Naive thymus-derived CD4-positive, alpha-beta T cell (primary cell): ENCODE measurements around the gene DDR1. TPM values are rescaled to one million over a fixed set of nuclear protein-coding genes. Genes with fewer than 3 reads are reported as not detected.
"Not testable (repeated sequence)": the region's sequence is repeated elsewhere in the genome, so short reads cannot be mapped to it uniquely, and the experiment has no call there.

Source experiments
- ATAC-seq: fragments of 150-1000 bp; cut with Tn5 transposase; 2 replicates; pipeline ENCODE4 v1.10.0; 2021; ENCODE audit warnings: mild to moderate bottlenecking, moderate library complexity
- CTCF ChIA-PET: fragments of 350-600 bp; sonication (Branson Sonifier 250); formaldehyde crosslinking; loops from one replicate; lab custom pipeline; 2021; ENCODE audit warnings: antibody characterized with exemption; lab: Charles Lee
- POLR2A ChIA-PET: fragments of 350-600 bp; sonication (Branson Sonifier 250); formaldehyde crosslinking; loops from one replicate; lab custom pipeline; 2021; ENCODE audit warnings: antibody characterized with exemption, inconsistent platforms; lab: Charles Lee
- DNase-seq, 9 donors: peaks; one replicate each; pipeline versions ENCODE4 v3.0.0 to v3.0.0-alpha.2; 2020 to 2022; ENCODE audit warnings: mixed read lengths in 1 of 9
- H3K27ac ChIP-seq: one replicate; pipeline ENCODE4 v1.7.0; 2013; ENCODE audit warnings: mild to moderate bottlenecking, low read depth, low read length, moderate library complexity
- H3K27me3 ChIP-seq, 2 donors: one replicate each; pipeline ENCODE4 v1.7.0; 2013; ENCODE audit warnings: low read length in 2 of 2, mild to moderate bottlenecking in 2 of 2, moderate library complexity in 2 of 2; ENCODE audit not compliant: control insufficient read depth in 2 of 2, insufficient read depth in 2 of 2
- H3K36me3 ChIP-seq, 3 experiments: 1 replicate in 2 of 3; 2 replicates in 1 of 3; pipeline ENCODE4 v1.7.0; 2013; ENCODE audit warnings: low read length in 3 of 3, mild to moderate bottlenecking in 3 of 3, moderate library complexity in 1 of 3; ENCODE audit not compliant: insufficient read depth in 3 of 3, control insufficient read depth in 2 of 3
- H3K4me1 ChIP-seq, 2 donors: one replicate each; pipeline ENCODE4 v1.7.0; 2013; ENCODE audit warnings: low read length in 2 of 2, mild to moderate bottlenecking in 2 of 2, moderate library complexity in 1 of 2; ENCODE audit not compliant: control insufficient read depth in 2 of 2, insufficient read depth in 2 of 2
- H3K4me3 ChIP-seq: 2 replicates; pipeline ENCODE4 v1.7.0; 2013; ENCODE audit warnings: mild to moderate bottlenecking, low read length
- H3K9me3 ChIP-seq, 3 experiments: 1 replicate in 2 of 3; 2 replicates in 1 of 3; pipeline ENCODE4 v1.7.0; 2013; ENCODE audit warnings: low read length in 3 of 3; ENCODE audit not compliant: control insufficient read depth in 2 of 3
- H3K27ac Mint-ChIP-seq, 9 donors: one replicate each; pipeline ENCODE4 v1.8.0; 2020 to 2022; ENCODE audit warnings: mixed read lengths in 9 of 9, mild to moderate bottlenecking in 8 of 9, moderate library complexity in 5 of 9, inconsistent platforms in 2 of 9
- H3K27me3 Mint-ChIP-seq, 5 donors: one replicate each; pipeline ENCODE4 v1.8.0; 2021 to 2022; ENCODE audit warnings: mixed read lengths in 5 of 5, mild to moderate bottlenecking in 1 of 5
- H3K36me3 Mint-ChIP-seq, 5 donors: one replicate each; pipeline ENCODE4 v1.8.0; 2020 to 2022; ENCODE audit warnings: mixed read lengths in 5 of 5, mild to moderate bottlenecking in 3 of 5, inconsistent platforms in 1 of 5
- H3K4me1 Mint-ChIP-seq, 7 donors: one replicate each; pipeline ENCODE4 v1.8.0; 2020 to 2022; ENCODE audit warnings: mixed read lengths in 7 of 7, mild to moderate bottlenecking in 3 of 7, inconsistent platforms in 1 of 7
- H3K4me3 Mint-ChIP-seq, 10 donors: one replicate each; pipeline ENCODE4 v1.8.0; 2020 to 2022; ENCODE audit warnings: mild to moderate bottlenecking in 10 of 10, mixed read lengths in 10 of 10, moderate library complexity in 6 of 10, inconsistent platforms in 2 of 10
- H3K9me3 Mint-ChIP-seq, 11 donors: one replicate each; pipeline ENCODE4 v1.8.0; 2020 to 2022; ENCODE audit warnings: mixed read lengths in 11 of 11, mild to moderate bottlenecking in 4 of 11, inconsistent platforms in 1 of 11, moderate library complexity in 1 of 11
- intact Hi-C, 2 donors: fragments of 100-400 bp; cut with micrococcal nuclease; formaldehyde crosslinking; loops; one replicate each; pipeline ENCODE4 v1.15.1; 2023
- polyA plus RNA-seq, 2 donors: library from polyadenylated mRNA; unstranded; fragments of 300-500 nt; fragmentation: Illumina TruSeq; gene quantifications; one replicate each; pipeline ENCODE4 v1.2.3, GENCODE V29; 2021
- total RNA-seq, 6 experiments: library from RNA in 5 of 6; stranded (reverse) in 5 of 6; gene quantifications; 1 replicate in 5 of 6; 2 replicates in 1 of 6; pipeline ENCODE4 v1.2.3 and lab custom pipeline; 2021 to 2026

DDR1 gene
- total and polyA plus RNA-seq, 7 experiments from 2014 or later = 1.8 to 23.8 (median 17.3) TPM

GRCh38 chr6:30849903-30850651 is 34.2 kb upstream of the DDR1 start:
- intact Hi-C loops = no loop called here
- Histone ChIP-seq H3K36me3 (no peaks in the 10 kb centered on the region), H3K4me3 (no peak overlapping the region), H3K27me3 (no peaks in the 10 kb centered on the region), H3K4me1 (no peaks in the 10 kb centered on the region), H3K27ac (no peak overlapping the region), H3K9me3 (peaks cover 0 to 10% (median 0%) of the 10 kb centered on the region in 3 experiments)
- ChIA-PET CTCF (no interaction called here), POLR2A (interaction anchor here (0.6 to 0.8 kb wide), 2 partner anchors 15 to 38 kb away, joined by 3 read pairs; no protein-coding TSS in a partner anchor)
- H3K4me3 Mint-ChIP-seq = no peak overlapping the region
- peaks cover 0 to 11% (median 8%) of the 10 kb centered on the region in 7 donors for H3K4me1 Mint-ChIP-seq
- H3K9me3 Mint-ChIP-seq = peaks cover 4 to 38% (median 16%) of the 10 kb centered on the region in 11 donors
- ATAC-seq (no peak), DNase-seq (no peak)
- H3K36me3 Mint-ChIP-seq = peaks cover 0 to 15% (median 5%) of the 10 kb centered on the region in 5 donors
- H3K27ac Mint-ChIP-seq = no peak overlapping the region
- peaks cover 0 to under 1% (median 0%) of the 10 kb centered on the region in 5 donors for H3K27me3 Mint-ChIP-seq

- DNase-seq, intact Hi-C loops, H3K27ac ChIP-seq, H3K4me1 Mint-ChIP-seq, POLR2A ChIA-PET, H3K27me3 ChIP-seq, CTCF ChIA-PET, H3K4me3 ChIP-seq, H3K27ac Mint-ChIP-seq, H3K27me3 Mint-ChIP-seq, H3K4me3 Mint-ChIP-seq, ATAC-seq, H3K4me1 ChIP-seq, H3K36me3 ChIP-seq: not testable (repeated sequence)
- peaks cover 0 to 15% (median 5%) of the 10 kb centered on the region in 5 donors for H3K36me3 Mint-ChIP-seq
- H3K9me3 ChIP-seq = peaks cover 0 to 10% (median 0%) of the 10 kb centered on the region in 3 experiments
- H3K9me3 Mint-ChIP-seq = peaks cover 4 to 38% (median 16%) of the 10 kb centered on the region in 11 donors
Observed at GRCh38 chr6:30852459-30852858, 31.9 kb upstream of the DDR1 start.

- H3K4me1 Mint-ChIP-seq = peaks cover 0 to 5% (median 0%) of the 10 kb centered on the region in 7 donors
Observed at GRCh38 chr6:30854285-30855040, 29.9 kb upstream of the DDR1 start.

GRCh38 chr6:30855429-30856075 is 28.8 kb upstream of the DDR1 start:
- Mint-ChIP-seq H3K4me3 (no peak overlapping the region), H3K4me1 (peaks cover 0 to 5% (median 0%) of the 10 kb centered on the region in 7 donors), H3K36me3 (peaks cover 3 to 24% (median 7%) of the 10 kb centered on the region in 5 donors), H3K27ac (no peak overlapping the region), H3K9me3 (peaks cover 5 to 37% (median 23%) of the 10 kb centered on the region in 11 donors), H3K27me3 (peaks cover 0 to 6% (median 0%) of the 10 kb centered on the region in 5 donors)
- ATAC-seq (no peak), DNase-seq (no peak)
- POLR2A ChIA-PET = no interaction called here
- Histone ChIP-seq H3K27ac (no peak overlapping the region), H3K36me3 (no peaks in the 10 kb centered on the region), H3K4me3 (no peak overlapping the region), H3K9me3 (peaks cover 0 to 16% (median 0%) of the 10 kb centered on the region in 3 experiments), H3K27me3 (no peaks in the 10 kb centered on the region), H3K4me1 (no peaks in the 10 kb centered on the region)
- CTCF ChIA-PET = interaction anchor here (1.9 kb wide), 1 partner anchor 27 kb away, joined by 5 read pairs; no protein-coding TSS in a partner anchor
- intact Hi-C loops = no loop called here

More at GRCh38 chr6:30854285-30855040, 29.9 kb upstream of the DDR1 start:
- CTCF ChIA-PET = no interaction called here
- ATAC-seq = no peak
- H3K27me3 Mint-ChIP-seq = peaks cover 0 to 6% (median 0%) of the 10 kb centered on the region in 5 donors
- Histone ChIP-seq H3K27me3 (no peaks in the 10 kb centered on the region), H3K36me3 (no peaks in the 10 kb centered on the region), H3K9me3 (peaks cover 0 to 11% (median 0%) of the 10 kb centered on the region in 3 experiments), H3K27ac (no peak overlapping the region), H3K4me1 (no peaks in the 10 kb centered on the region), H3K4me3 (no peak overlapping the region)
- DNase-seq = no peak
- intact Hi-C loops = no loop called here
- peaks cover 0 to 22% (median 5%) of the 10 kb centered on the region in 5 donors for H3K36me3 Mint-ChIP-seq
- H3K9me3 Mint-ChIP-seq = peaks cover 5 to 44% (median 22%) of the 10 kb centered on the region in 11 donors
- POLR2A ChIA-PET = no interaction called here
- no peak overlapping the region for H3K27ac Mint-ChIP-seq
- no peak overlapping the region for H3K4me3 Mint-ChIP-seq

- intact Hi-C loops = no loop called here
- POLR2A ChIA-PET = interaction anchor here (0.6 to 1.1 kb wide), 2 partner anchors 44 to 46 kb away, joined by 3 read pairs; no protein-coding TSS in a partner anchor
- Histone ChIP-seq H3K4me1 (no peaks in the 10 kb centered on the region), H3K4me3 (no peak overlapping the region), H3K36me3 (no peaks in the 10 kb centered on the region), H3K27ac (no peak overlapping the region), H3K9me3 (peaks cover 0 to 7% (median 0%) of the 10 kb centered on the region in 3 experiments), H3K27me3 (no peaks in the 10 kb centered on the region)
- CTCF ChIA-PET = interaction anchor here (1.9 kb wide), 1 partner anchor 28 kb away, joined by 5 read pairs; no protein-coding TSS in a partner anchor
- Mint-ChIP-seq H3K9me3 (peaks cover 0 to 28% (median 18%) of the 10 kb centered on the region in 11 donors), H3K27ac (peak overlapping the region in 2 of 9 donors; percentile 61 to 70), H3K27me3 (peaks cover 0 to 6% (median 0%) of the 10 kb centered on the region in 5 donors), H3K4me1 (peaks cover 0 to 5% (median 0%) of the 10 kb centered on the region in 7 donors), H3K36me3 (peaks cover 3 to 19% (median 5%) of the 10 kb centered on the region in 5 donors), H3K4me3 (no peak overlapping the region)
- ATAC-seq (no peak), DNase-seq (no peak)
Observed at GRCh38 chr6:30857112-30857511, 27.2 kb upstream of the DDR1 start.

GRCh38 chr6:30857549-30857948 is 26.8 kb upstream of the DDR1 start:
- H3K36me3 ChIP-seq = no peaks in the 10 kb centered on the region
- peaks cover 0 to 6% (median 0%) of the 10 kb centered on the region in 3 experiments for H3K9me3 ChIP-seq
- ChIA-PET CTCF (interaction anchor here (1.1 kb wide), 1 partner anchor 27 kb away, joined by 4 read pairs; no protein-coding TSS in a partner anchor), POLR2A (no interaction called here)
- Mint-ChIP-seq H3K4me3 (no peak overlapping the region), H3K9me3 (peaks cover 0 to 23% (median 14%) of the 10 kb centered on the region in 11 donors), H3K27me3 (peaks cover 0 to 6% (median 0%) of the 10 kb centered on the region in 5 donors), H3K36me3 (peaks cover 3 to 15% (median 5%) of the 10 kb centered on the region in 5 donors), H3K4me1 (peaks cover 0 to 5% (median 0%) of the 10 kb centered on the region in 7 donors), H3K27ac (no peak overlapping the region)
- DNase-seq = no peak
- ATAC-seq = no peak
- no peaks in the 10 kb centered on the region for H3K27me3 ChIP-seq
- no peaks in the 10 kb centered on the region for H3K4me1 ChIP-seq
- H3K27ac ChIP-seq = no peak overlapping the region
- intact Hi-C loops = no loop called here
- no peak overlapping the region for H3K4me3 ChIP-seq
